HFFc6 (cell line): ENCODE results near the gene RASGEF1B. TPM values are rescaled to one million over a fixed set of nuclear protein-coding genes. Genes with fewer than 3 reads are reported as not detected.

Experiments used
- DNase-seq: peaks from one replicate; pipeline ENCODE4 v3.0.0-alpha.2; 2018
- H3K27ac Mint-ChIP-seq: 2 replicates; pipeline ENCODE4 v1.8.0; 2020; ENCODE audit warnings: mild to moderate bottlenecking, mixed read lengths
- H3K27me3 Mint-ChIP-seq: 2 replicates; pipeline ENCODE4 v1.8.0; 2021; ENCODE audit warnings: mild to moderate bottlenecking, moderate library complexity, mixed read lengths; ENCODE audit not compliant: insufficient read depth
- H3K36me3 Mint-ChIP-seq: 2 replicates; pipeline ENCODE4 v1.8.0; 2021; ENCODE audit warnings: low read depth, mixed read lengths
- H3K4me1 Mint-ChIP-seq: 2 replicates; pipeline ENCODE4 v1.8.0; 2020; ENCODE audit warnings: low read depth, mixed read lengths
- H3K4me3 Mint-ChIP-seq: 2 replicates; pipeline ENCODE4 v1.8.0; 2020; ENCODE audit warnings: mild to moderate bottlenecking, moderate library complexity, mixed read lengths
- H3K9me3 Mint-ChIP-seq: 2 replicates; pipeline ENCODE4 v1.8.0; 2020; ENCODE audit warnings: mild to moderate bottlenecking, mixed read lengths
- CTCF ChIP-seq: fragments of 200-600 bp; sonication (generic); IDR thresholded peaks from 2 replicates; pipeline ENCODE4 v1.5.0; 2021; ENCODE audit warnings: antibody characterized with exemption, mild to moderate bottlenecking
- total RNA-seq, 6 experiments: library from RNA; stranded (reverse); fragmentation: NEBNext Ultra II Directional; extraction: Animal tissue kit (Norgen Biotek cat#: 25700); gene quantifications; 2 replicates in 1 of 6; 3 replicates in 5 of 6; pipeline ENCODE4 v1.2.3, GENCODE V29; 2021

RASGEF1B gene
- total RNA-seq, 6 experiments from 2014 or later = not detected

GRCh38 chr4:81459228-81459627 is 12.5 kb downstream of the RASGEF1B start:
- no peaks in the 10 kb centered on the region; the same call in 1 of the 2 replicates for H3K27me3 Mint-ChIP-seq
- no peaks in the 10 kb centered on the region for H3K9me3 Mint-ChIP-seq
- H3K27ac Mint-ChIP-seq = no peak overlapping the region
- H3K36me3 Mint-ChIP-seq = no peaks in the 10 kb centered on the region
- no peaks in the 10 kb centered on the region for H3K4me1 Mint-ChIP-seq
- H3K4me3 Mint-ChIP-seq = no peak overlapping the region
- DNase-seq = no peak
- TF ChIP-seq CTCF = no peak

GRCh38 chr4:81457921-81458520 is 13.7 kb downstream of the RASGEF1B start:
- H3K36me3 Mint-ChIP-seq = no peaks in the 10 kb centered on the region
- no peak for TF ChIP-seq CTCF
- DNase-seq = no peak
- H3K4me3 Mint-ChIP-seq = no peak overlapping the region
- no peaks in the 10 kb centered on the region; the same call in 1 of the 2 replicates for H3K27me3 Mint-ChIP-seq
- H3K4me1 Mint-ChIP-seq = no peaks in the 10 kb centered on the region
- H3K27ac Mint-ChIP-seq = no peak overlapping the region
- H3K9me3 Mint-ChIP-seq = no peaks in the 10 kb centered on the region; the same call in 1 of the 2 replicates

DNA sequence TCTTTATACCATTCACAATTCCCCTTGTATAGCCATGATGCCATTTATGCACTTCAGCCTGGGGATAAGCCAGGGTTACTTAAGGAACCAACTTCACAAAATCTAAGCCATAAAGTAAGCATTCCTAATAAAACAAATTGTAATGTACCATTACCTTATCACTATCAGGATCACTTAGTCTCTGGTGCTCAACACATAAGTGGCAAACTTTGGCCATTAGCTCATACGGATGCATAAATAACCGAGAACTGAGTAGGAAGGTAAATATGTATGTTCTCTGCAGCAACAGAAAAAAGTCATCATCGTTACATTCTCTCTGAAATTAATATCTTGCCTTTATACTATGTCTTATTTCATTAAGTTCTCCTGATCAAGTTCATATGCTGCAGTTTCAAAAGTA is 14.4 kb downstream of the RASGEF1B start:
- Mint-ChIP-seq H3K27ac (no peak overlapping the region), H3K27me3 (no peaks in the 10 kb centered on the region; the same call in 1 of the 2 replicates), H3K9me3 (no peaks in the 10 kb centered on the region; the same call in 1 of the 2 replicates), H3K36me3 (no peaks in the 10 kb centered on the region), H3K4me1 (no peaks in the 10 kb centered on the region), H3K4me3 (no peak overlapping the region)
- TF ChIP-seq CTCF = no peak
- no peak for DNase-seq

GRCh38 chr4:81455897-81456296 is 15.8 kb downstream of the RASGEF1B start:
- no peak for DNase-seq
- H3K27ac Mint-ChIP-seq = no peak overlapping the region
- no peak for TF ChIP-seq CTCF
- no peak overlapping the region for H3K4me3 Mint-ChIP-seq
- H3K27me3 Mint-ChIP-seq = no peaks in the 10 kb centered on the region; the same call in 1 of the 2 replicates
- H3K9me3 Mint-ChIP-seq = no peaks in the 10 kb centered on the region; the same call in 1 of the 2 replicates
- no peaks in the 10 kb centered on the region for H3K36me3 Mint-ChIP-seq
- no peaks in the 10 kb centered on the region for H3K4me1 Mint-ChIP-seq

- Mint-ChIP-seq H3K4me1 (no peaks in the 10 kb centered on the region), H3K27me3 (no peaks in the 10 kb centered on the region; the same call in 1 of the 2 replicates), H3K36me3 (no peaks in the 10 kb centered on the region), H3K27ac (no peak overlapping the region), H3K9me3 (no peaks in the 10 kb centered on the region; the same call in 1 of the 2 replicates), H3K4me3 (no peak overlapping the region)
- DNase-seq = no peak
- TF ChIP-seq CTCF = no peak
Measured at GRCh38 chr4:81454948-81455347, 16.8 kb downstream of the RASGEF1B start.
